GDM1 (cell line): Measurements from ENCODE around the gene GSTT2B.
"Not testable (repeated sequence)": the region's sequence is repeated elsewhere in the genome, so short reads cannot be mapped to it uniquely, and the experiment has no call there.

Source experiments
- DNase-seq: peaks from one replicate; lab custom pipeline; 2025; lab: John Stamatoyannopoulos, UW

Gene GSTT2B

GRCh38 chr22:23961084-23961771, at the start of gene GSTT2B:
GSTT2B (minus strand) TSS chr22:23961195; CDS start chr22:23961131, 64 bp downstream.
- not testable (repeated sequence) for DNase-seq

- no peak for DNase-seq
Measured at GRCh38 chr22:24010018-24010391, 49.0 kb upstream of the GSTT2B start.

- no peak for DNase-seq
Measured at GRCh38 chr22:24009227-24010017, 48.4 kb upstream of the GSTT2B start.

GRCh38 chr22:24008381-24009226, 47.6 kb upstream of the GSTT2B start:
- no peak for DNase-seq

- no peak for DNase-seq
Measured at GRCh38 chr22:24008022-24008283, 47.0 kb upstream of the GSTT2B start.

GRCh38 chr22:24007253-24008021, 46.4 kb upstream of the GSTT2B start:
- no peak for DNase-seq

- no peak for DNase-seq
Measured at GRCh38 chr22:24006914-24007214, 45.9 kb upstream of the GSTT2B start.

- DNase-seq = no peak
Measured at GRCh38 chr22:24006207-24006913, 45.4 kb upstream of the GSTT2B start.

GRCh38 chr22:24005201-24005600, 44.2 kb upstream of the GSTT2B start, which contains the start of gene GSTT4:
GSTT4 (minus strand) TSS chr22:24005453; CDS start chr22:24005356, 97 bp downstream.
- DNase-seq = no peak

- no peak for DNase-seq
Measured at GRCh38 chr22:24003887-24004286, 42.9 kb upstream of the GSTT2B start.

GRCh38 chr22:24002851-24003250, 41.9 kb upstream of the GSTT2B start:
- no peak for DNase-seq

- no peak for DNase-seq
Measured at GRCh38 chr22:24002272-24002671, 41.3 kb upstream of the GSTT2B start.

GRCh38 chr22:24001314-24001713, 40.3 kb upstream of the GSTT2B start:
- DNase-seq = no peak

- DNase-seq = not testable (repeated sequence)
Measured at GRCh38 chr22:23999779-24000178, 38.8 kb upstream of the GSTT2B start.

GRCh38 chr22:23997092-23997491, 36.1 kb upstream of the GSTT2B start:
- no peak for DNase-seq

GRCh38 chr22:23993581-23994177, 32.7 kb upstream of the GSTT2B start:
- DNase-seq = not testable (repeated sequence)

- DNase-seq = not testable (repeated sequence)
Measured at GRCh38 chr22:23993080-23993479, 32.1 kb upstream of the GSTT2B start.

- not testable (repeated sequence) for DNase-seq
Measured at GRCh38 chr22:23989583-23990244, 28.7 kb upstream of the GSTT2B start.

GRCh38 chr22:23986538-23987178, 25.7 kb upstream of the GSTT2B start:
- not testable (repeated sequence) for DNase-seq

- DNase-seq = not testable (repeated sequence)
Measured at GRCh38 chr22:23986089-23986488, 25.1 kb upstream of the GSTT2B start.
